ENCODE data around the gene ABCG1. TPM values are rescaled to one million over a fixed set of nuclear protein-coding genes. Genes with fewer than 3 reads are reported as not detected.

Gene ABCG1
- total RNA-seq, 1 donor from 2014 or later = 4.2 TPM

DNA sequence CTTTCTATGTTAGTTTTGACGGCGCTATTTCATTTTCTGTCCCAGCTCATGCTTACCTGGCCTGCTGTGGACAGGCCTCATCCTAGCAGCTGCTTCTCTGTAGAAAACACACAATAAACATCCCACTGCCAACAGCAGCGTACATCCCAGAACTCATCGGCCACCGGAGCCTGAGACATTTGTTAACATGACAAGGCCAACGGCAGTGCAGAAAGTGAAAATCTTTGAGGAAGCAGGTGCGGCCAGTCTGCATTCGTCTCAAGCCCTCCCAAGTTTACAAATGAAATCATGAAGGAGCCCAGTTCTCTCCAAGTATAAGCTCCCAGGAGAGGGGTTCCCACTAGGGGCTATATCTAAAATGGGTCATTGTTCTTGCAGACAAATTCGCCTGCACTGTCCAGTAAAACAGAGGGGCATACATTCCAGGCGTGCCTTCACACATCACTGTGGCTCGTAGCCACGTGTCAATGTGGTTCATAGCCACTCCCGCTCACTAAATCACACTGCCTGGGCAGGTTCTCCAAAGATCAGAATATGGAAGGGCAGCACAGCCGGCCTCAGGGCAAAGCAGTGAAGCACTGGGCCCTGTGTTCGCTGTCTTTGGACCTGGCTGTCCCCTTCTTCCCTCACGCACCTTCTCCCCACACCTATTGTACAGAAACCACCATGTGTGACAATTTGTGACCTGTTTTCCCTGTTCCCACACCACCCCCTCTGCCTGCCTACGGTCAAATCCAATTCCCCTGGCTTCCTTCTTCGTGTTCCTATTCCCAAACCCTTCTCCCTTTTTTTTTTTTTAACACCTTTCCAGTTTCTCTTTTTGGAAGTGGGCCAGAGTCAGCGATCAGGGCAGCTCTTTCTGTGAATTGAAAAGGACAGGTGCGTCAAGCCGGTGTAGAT lies 27.0 kb upstream of the ABCG1 start:
- ATAC-seq = peak; percentile 52

DNA sequence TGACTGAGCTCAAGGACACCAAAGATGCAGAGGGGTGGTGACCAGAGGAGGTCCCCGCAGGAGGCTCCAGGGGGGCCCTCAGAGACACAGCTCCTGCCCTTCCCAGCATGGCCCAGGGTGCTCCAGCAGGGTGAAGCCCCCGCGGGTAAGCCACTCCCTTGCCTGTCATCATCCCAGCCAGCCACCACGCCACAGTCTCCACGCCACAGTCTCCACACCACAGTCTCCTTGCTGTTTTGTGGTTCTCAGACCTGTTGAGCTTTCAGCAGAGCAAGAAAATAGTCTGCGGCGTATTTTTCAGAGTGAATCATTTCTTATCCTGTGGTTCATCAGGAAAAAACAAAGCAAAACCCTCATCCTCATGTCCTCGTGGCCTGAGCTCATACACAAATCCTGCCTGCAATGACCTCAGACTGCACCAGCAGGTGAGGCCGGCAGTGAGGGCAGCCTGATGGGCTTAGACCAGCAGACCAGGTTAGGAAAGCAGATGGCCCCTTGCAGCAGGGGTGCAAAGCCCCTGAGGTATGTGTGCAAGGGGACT lies 25.7 kb upstream of the ABCG1 start:
- peak; percentile 43 for ATAC-seq

DNA sequence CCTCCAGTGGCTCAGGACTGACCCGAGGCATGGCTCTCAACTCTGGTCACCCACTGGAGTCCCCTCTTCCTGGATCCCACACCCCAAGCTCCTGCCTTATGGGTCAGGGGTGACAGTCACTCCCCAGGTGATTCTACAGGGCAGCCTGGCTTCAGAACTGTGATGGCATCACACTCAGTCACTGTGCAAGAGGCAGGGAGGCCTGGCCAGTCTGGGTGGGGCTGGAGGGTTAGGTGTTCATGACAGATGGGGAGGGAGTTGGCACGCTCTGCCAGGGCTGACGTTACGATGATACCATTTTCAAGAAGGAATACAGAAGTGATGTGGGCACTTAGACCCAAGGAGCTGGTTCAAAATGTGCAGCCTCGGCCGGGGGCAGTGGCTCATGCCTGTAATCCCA lies 25.2 kb upstream of the ABCG1 start:
- ATAC-seq = peak; percentile 90

DNA sequence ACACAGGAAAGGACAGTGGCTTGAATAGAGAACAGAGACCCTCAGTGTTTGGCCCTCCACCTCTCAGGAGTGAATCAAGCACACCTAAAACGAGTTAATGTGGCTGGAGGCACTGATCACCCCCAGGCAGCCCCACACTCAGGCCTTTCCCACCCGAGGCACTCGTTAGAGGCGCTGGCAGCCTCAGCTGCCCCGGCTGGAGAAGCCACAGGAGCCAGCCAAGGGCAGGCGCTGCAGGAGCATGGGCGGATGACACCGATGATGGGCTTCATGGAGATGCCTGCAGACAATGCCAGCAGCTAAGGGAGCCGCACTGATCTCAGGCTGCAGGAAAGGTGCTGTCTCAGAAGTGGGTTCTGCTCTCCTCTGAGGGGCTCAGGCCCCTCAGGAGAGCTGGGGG lies 24.1 kb upstream of the ABCG1 start:
- no peak for ATAC-seq

DNA sequence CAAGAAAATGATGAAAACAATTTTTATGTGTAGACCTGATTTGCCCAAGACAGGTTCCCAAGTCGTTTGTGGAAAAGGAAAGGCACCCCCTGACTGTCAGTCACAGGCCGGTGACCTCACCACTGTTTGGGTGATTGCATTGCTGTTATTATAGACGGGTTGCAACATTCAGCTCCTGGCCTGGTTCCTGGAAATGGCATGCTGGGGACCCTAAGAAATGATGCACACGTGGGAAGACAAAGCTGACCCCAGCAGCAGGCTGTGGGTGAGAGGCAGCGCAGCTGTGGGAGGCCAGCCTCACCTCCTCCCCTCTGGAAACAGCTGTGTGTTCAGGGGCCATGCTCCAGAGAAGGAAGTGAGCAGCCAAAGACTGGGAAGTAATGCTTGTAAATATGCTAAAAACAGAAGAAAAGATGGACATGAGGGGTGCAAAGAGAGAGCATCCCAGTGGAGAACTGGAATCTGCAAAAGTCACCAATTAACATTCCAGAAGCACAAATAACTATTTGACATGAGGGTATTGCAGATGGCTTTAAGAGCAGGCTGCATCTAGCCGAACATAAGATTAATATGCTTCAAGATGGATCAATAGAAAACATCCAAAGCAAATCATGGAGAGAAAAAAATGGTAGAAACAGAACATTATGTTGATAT lies 23.4 kb upstream of the ABCG1 start:
- ATAC-seq = no peak

DNA sequence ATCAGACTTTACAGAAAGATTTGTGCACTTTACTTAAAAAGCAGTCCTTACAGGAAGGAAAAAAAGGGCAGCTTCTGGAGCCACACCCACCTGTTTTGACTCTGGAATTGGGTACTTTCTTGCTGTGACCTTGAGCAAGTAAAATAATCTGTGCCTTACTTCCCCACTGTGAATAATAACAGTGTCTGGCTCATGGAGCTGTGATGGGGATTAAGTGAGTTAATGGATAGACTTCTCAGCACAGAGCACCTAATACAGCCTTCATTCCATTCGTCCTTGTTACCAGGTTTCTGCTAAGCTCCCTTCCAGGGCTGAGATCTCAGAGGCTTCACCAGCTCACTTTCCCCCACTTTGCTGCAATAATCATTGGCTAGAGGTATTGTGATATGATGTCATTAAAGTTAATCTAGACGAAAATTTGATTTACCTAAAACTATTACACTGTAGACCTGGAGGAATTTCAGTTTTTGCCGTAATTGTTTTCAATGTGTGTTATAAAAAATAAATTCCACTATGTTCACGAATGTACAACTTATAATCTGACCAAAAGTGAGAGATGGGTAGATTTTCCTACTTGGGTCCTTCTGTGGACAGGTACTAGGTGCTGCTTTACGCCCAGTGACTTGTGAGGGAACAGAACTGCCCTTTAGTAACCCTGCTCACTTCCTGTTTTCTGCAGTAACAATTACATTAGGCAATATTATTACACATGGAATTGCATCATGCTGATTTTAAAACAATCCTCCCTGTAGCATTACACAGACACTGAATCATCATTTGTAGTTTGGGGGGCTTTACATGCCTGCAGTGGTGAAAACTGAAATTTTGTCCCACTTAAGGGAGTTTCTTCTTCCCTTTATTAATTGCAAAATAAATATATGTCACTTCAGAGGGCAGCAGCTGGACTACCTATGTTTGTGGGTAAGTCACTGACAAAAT lies 19.7 kb upstream of the ABCG1 start:
- ATAC-seq = peak; percentile 86

DNA sequence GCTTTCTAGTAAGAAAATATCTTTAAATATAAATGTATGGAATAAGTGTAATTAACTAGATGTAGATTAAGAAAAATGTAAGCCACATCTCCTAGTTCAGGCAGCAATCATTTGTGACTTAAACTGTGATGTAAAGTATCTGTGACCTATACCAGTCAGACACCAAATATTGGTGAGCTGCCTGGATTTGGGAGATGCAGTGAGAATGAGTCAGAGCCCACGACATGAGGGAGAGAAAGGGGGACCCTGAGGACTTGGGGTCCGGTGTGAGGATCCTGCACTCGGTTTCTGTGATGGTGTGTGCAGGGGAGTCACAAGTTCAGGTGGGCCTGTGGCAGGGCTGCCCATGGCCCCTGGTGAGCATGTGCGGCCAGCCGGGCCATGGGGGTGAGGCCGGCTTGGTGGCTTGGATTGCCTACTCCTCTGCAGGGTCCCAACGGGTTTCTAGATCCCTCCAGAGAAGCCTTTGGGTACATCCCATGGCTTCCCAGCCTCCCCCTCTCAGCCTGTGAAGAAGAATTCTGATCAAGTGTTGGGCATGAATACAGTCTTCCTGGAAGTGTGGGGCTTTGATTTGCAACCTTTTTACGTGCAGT lies 19.0 kb upstream of the ABCG1 start:
- no peak for ATAC-seq

DNA sequence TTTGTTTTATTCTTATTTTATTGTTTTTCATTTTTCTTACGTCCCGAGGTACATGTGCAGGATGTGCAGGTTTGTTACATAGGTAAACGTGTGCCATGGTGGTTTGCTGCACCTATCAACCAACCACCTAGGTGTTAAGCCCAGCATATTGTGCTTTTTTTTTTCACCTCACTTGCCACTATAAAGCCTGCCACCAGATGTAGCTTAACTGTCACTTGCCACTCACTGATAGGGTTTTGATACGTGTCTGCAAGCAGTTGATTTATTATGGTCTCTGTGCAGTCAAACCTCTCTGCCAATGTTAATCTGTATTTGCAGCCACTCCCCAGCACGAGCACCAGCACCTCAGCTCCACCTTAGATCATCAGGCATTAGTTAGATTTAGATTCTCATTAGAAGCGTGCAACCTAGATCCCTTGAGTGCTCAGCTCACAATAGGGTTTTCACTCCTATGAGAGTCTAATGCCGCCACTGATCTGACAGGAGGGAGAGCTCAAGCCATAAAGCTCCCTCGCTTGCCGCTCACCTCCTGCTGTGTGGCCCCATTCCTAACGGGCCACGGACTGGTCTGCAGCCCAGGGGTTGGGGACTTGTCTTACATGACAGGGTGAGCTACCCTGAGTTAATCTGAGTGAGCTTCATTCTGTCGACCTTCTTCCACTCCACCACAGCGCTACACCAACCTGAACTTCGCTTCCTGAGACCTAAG lies 17.9 kb upstream of the ABCG1 start:
- ATAC-seq = peak; percentile 73

DNA sequence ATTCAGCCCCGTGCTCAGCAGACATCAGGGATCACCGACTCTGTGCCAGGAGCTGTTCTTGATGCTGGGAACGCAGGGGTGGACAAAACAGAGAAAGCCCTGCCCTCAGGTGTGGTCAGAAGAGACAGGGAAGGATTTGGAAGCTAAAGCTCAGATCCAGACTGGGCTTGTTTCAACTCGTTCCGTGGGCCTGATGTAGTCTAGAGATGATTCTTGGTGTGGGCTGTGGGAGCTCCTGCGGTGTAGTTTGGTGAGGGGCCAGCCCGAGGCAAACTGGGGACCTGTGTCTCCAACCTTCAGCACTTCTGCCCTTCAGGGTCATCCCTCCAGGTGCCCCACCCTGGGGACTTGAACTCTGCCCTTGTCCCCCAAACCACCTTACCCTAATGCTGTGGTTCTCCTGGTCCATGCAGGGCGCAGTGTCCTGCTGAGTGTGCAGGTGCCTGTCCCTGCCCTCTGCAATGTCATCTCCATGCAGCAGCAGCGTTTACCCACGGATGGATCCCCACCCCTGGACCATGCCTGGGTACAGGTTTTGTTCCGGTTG lies 17.3 kb upstream of the ABCG1 start:
- ATAC-seq = peak; percentile 43

DNA sequence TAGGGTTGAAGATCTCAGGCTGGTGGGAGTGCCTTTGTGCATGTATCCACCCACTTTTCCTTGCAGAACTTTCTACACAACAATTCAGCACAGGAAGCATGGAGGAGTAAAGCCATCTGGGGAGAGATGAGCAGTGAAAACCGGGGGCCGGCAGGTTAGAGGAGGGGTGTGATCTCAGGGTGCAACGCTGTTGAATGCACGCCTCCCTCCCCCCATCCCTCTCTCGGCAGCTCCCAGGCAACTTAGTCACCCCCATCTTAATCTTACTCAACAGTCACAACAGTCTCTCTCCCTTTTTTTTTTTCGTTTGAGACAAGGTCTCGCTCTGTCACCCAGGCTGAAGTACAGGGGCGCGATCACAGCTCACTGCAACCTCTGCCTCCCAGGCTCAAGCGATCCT lies 16.6 kb upstream of the ABCG1 start:
- ATAC-seq = no peak

DNA sequence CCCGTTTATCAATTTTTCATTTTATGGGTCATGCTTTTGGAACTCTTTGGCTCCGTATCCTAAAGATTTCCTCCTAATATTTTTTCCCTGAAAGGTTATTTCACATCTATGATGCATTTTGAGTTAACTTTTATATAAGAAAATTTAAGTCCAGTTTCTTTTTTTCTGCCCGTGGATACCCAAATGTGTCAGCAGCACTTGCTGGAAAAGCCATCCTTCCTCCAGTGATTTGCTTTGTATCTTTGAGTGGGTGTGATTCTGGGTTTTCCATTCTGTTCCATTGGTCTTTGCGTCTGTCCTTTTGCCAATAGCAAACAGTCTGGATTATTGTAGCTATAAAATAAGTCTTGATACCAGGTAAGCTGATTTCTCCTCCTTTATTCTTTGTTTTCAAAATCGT lies 15.6 kb upstream of the ABCG1 start:
- no peak for ATAC-seq

DNA sequence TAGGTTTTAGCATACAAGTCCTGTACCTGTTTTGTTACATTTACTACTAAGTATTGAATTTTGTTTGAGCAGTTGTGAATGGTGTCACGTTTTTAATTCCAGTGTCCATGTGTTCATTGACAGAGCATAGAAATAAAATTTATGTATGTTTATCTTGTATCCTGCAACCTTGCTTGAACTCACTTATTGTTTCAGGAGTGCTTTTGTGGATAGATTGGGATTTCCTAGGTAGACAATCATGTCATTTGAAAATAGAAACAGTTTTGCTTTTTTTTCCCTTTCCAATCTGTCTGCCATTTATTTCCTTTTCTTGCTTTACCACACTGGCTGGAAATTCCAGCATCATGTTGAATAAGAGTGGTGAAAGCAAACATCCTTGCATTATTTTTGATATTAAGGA lies 15.0 kb upstream of the ABCG1 start:
- ATAC-seq = no peak

DNA sequence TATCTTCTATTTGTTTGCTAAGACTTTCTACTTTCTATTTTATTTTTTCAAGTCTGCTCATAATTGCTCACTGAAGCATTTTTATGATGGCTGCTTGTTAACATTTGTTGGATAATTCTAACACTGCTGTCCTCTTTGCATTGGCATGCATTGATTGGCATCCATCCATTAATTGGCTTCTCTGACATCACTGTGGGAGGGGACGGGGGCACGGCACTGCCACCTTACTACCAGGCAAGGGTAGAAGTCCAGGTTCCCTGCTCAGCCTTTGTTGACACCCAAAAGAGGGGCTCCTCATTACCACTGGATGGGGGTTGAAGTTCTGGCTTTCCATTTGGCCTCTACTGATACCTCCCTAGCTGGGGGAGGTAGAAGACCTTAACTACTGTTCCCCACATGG lies 11.5 kb upstream of the ABCG1 start:
- ATAC-seq = no peak

DNA sequence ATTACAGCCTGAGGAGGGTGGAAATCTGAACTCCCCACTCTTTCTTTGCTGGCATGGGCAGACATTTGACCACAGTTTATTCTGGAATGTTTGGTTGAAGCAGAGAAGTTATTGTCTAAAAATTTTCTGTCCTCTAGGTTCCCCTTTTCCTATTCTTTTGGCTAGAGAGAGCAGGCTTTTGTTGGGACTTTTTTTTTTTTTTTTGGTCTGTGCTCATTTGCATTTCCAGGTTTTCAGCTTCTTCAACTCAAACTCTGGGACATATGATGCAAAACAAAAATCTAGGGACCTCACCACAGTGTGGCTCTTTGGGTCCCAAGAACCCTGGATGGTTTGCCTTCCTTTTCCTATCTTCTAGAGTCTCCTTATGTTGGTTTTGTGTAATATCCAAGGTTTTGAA lies 10.9 kb upstream of the ABCG1 start:
- no peak for ATAC-seq

DNA sequence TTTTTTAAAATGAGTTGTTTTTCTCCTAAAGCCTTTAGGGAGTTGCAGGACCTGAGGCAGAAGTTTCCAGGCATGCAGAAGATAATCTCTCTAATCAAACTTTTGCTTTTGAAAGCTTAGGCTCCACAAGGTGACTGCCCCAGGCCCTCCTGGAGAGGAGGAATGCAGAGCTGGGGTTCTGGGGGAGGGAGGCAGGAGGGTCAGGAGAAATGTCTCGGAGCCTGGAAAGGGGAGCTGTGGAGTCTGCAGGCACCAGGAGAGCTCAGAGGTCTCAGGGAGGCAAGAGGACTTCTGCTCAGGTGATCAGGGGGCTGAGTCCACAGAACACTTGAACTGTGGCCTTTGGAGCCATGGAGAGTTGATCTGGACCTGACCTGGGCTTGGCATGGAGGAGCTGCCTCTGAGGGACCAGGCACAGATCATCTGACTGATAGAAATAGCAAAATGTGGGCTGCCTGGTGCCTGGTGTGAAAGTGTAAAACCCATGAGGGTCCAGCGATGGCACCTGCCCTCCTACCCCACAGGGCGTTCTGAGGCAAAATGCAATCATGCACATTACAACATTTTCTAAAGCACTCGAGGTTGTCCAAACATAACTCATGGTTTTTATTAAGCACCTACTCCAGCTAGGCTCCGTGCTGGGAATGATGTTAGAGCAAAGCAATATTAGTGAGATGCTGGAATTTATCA lies 10.0 kb upstream of the ABCG1 start:
- no peak for ATAC-seq

DNA sequence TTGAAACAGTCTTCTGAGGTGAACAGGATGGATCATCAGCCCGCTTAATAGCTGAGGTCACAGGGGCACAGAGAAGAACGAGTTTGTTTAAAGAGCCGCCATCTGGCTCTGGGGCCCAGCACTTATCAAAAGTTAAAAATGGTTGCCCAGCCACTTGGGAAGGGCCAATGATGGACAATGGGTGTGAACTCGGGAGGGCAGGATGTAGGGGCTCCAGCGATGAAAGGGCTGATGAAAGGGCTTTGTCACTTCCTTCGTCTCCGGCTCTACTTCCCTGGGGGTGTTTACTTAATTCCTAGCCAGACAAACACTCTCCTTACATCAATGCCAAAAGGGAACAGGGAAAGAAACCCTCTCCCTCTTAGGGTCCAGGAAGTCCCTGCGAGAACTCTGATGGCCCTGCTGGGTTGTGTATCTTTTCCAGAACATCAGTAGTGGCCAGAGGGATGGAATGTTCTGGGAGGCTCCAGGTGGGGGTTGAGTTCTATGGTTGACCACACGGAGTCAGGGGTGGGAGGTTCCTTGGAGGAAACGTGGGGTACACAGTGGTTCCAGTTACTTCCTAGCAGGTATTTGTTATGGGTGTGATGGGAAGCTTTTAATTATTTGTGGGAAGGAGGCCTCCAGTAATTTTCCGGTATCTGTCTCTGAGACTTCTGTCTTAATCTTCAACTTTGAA lies 9.0 kb upstream of the ABCG1 start:
- peak; percentile 14 for ATAC-seq

DNA sequence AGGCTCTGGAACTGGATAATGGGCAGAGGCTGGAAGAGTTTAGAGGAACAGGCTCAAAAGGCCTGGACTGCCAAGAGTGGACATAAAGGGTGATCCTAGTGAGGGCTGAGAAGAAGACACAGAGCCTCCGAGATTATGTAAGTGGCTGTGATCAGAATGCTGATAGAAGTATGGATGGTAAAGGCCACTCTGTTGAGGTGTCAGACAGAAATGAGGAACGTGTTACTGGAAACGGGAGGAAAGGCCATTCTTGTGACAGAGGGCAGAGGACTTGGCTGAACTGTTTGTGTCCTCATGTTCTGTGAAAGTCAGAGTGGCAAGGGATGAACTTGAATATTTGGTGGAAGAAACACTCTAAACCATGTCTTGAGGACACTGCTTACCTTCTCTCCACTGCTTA lies 6.7 kb upstream of the ABCG1 start:
- ATAC-seq = no peak

DNA sequence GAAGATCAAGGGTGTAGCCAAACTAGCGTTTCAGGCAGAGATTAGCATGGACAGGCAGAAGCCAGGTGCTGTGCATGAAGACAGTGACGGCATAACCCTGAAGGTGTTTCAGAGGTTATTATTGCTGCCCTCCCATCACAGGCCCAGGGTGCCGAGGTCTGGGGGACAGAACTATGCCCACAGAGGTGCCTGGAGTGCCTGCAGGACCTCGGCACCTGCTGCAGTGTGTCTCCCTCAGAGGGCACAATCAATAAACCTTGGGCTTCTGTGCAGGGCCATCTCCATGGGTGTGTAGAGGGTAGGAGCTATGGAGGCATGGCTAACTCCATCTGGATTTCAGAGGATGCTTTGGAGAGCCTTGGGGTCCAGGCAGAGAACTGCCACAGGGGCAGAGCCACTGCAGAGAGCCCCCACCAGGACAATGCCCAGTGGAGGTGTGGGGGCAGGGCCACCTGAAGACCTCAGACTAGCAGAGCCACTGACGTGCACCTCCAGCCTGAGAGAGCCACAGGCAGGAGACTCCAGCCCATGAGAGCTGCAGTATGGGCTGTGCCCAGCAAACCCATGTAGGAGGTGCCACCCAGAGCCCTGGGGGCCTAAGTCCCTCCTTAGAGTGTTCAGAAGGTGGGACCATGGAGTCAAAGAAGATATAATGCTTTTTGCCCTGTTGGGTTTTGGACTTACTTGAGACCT lies 5.7 kb upstream of the ABCG1 start:
- ATAC-seq = no peak

DNA sequence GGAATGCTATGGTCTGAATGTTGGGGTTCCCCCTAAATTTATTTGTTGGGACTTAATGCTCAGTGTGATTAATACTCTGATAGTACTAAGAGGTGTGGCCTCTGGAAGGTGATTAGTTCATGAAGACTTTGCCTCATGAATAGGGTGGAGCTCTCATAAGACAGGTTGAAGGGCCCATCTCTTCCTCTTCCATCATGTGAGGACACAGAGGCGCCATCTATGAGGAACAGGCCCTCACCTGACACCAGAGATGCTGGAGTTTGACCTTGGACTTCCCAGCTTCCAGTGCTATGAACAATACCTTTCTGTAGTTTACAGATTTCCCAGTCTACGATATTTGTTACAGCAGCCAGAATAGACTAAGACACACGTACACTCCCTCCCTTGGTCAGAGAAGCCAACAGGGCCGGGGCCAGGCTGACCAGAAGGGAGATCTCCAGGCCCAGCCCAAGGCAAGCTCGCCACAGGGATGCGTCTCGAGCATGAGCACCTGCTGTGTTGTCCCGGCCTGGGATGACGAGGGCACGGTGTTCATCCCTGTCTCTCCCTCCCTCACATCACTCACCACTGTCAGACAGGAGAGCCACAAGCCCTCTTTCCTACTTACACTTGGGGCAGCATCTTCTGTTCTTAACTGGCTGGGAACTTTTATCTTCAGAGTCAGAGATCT lies 4.7 kb upstream of the ABCG1 start:
- ATAC-seq = peak; percentile 43

All from esophagus mucosa (tissue), 1 donor.